Colon (tissue), 2 donors: ENCODE data around the gene NEK8.
"Not testable (repeated sequence)": the region's sequence is repeated elsewhere in the genome, so short reads cannot be mapped to it uniquely, and the experiment has no call there.

Source experiments
- FAIRE-seq: peaks from 2 replicates; lab custom pipeline; 2012; peaks lifted over from hg19 to GRCh38; lab: Jason Lieb, UNC
- donor health status: control.
- donor health status: control.

The NEK8 gene

GRCh38 chr17:28725660-28726225 is 2.8 kb upstream of the NEK8 start:
- no peak for FAIRE-seq

- FAIRE-seq = no peak
Observed at GRCh38 chr17:28726226-28726626, 2.4 kb upstream of the NEK8 start, which contains the start of gene TLCD1. TLCD1 (minus strand) TSS chr17:28726233; CDS start chr17:28726097, 136 bp downstream.

GRCh38 chr17:28726627-28727491 is 1.7 kb upstream of the NEK8 start:
- no peak for FAIRE-seq

- no peak for FAIRE-seq
Observed at GRCh38 chr17:28729950-28730330, 1.4 kb downstream of the NEK8 start.

- no peak for FAIRE-seq
Observed at GRCh38 chr17:28733346-28733745, 4.8 kb downstream of the NEK8 start.

- no peak for FAIRE-seq
Observed at GRCh38 chr17:28734712-28735241, 6.2 kb downstream of the NEK8 start.

GRCh38 chr17:28735242-28735722 is 6.7 kb downstream of the NEK8 start:
- FAIRE-seq = no peak

- not testable (repeated sequence) for FAIRE-seq
Observed at GRCh38 chr17:28735913-28736769, 7.6 kb downstream of the NEK8 start.

GRCh38 chr17:28737316-28737715 is 8.7 kb downstream of the NEK8 start:
- FAIRE-seq = no peak

- no peak for FAIRE-seq
Observed at GRCh38 chr17:28737770-28738679, 9.4 kb downstream of the NEK8 start.

GRCh38 chr17:28738680-28739384 is 10.2 kb downstream of the NEK8 start:
- no peak for FAIRE-seq

GRCh38 chr17:28740406-28741357 is 12.1 kb downstream of the NEK8 start:
- no peak for FAIRE-seq

GRCh38 chr17:28741358-28742349 is 13.1 kb downstream of the NEK8 start:
- FAIRE-seq = no peak

GRCh38 chr17:28743243-28744103 is 14.9 kb downstream of the NEK8 start, which contains the start of gene TRAF4:
TRAF4 (plus strand) TSS chr17:28744011; CDS start chr17:28744113, 102 bp downstream.
- no peak for FAIRE-seq

- FAIRE-seq = no peak
Observed at GRCh38 chr17:28744104-28744971, 15.8 kb downstream of the NEK8 start.
